Measurements from ENCODE around the gene MYMK.

The MYMK gene

GRCh38 chr9:133493845-133494540, 30.8 kb downstream of the MYMK start:
- no peaks in the 10 kb centered on the region for H3K27me3 ChIP-seq (ENCODE audit: control insufficient read depth, insufficient read depth, low read length)
- H3K36me3 ChIP-seq (ENCODE audit: control insufficient read depth, insufficient read depth, low read length): no peaks in the 10 kb centered on the region
- no peak overlapping the region for H3K4me3 ChIP-seq (ENCODE audit: low read depth, low read length)
- H3K4me1 ChIP-seq: no peaks in the 10 kb centered on the region
- no peaks in the 10 kb centered on the region for H3K9me3 ChIP-seq (ENCODE audit: control insufficient read depth, low read length)
- H3K27ac ChIP-seq: no peak overlapping the region
- H3K79me2 ChIP-seq: no peaks in the 10 kb centered on the region
- H2AFZ ChIP-seq: no peak overlapping the region
- no peak for TF ChIP-seq CTCF (IDR thresholded peaks at IDR 0.05)
- H3K4me2 ChIP-seq (ENCODE audit: low read length): no peak overlapping the region
- H3K9ac ChIP-seq: no peak overlapping the region

GRCh38 chr9:133493428-133493827, 31.3 kb downstream of the MYMK start:
- H3K79me2 ChIP-seq: no peaks in the 10 kb centered on the region
- H3K4me2 ChIP-seq (ENCODE audit: low read length): no peak overlapping the region
- no peak for TF ChIP-seq CTCF (IDR thresholded peaks at IDR 0.05)
- no peak overlapping the region for H3K9ac ChIP-seq
- H3K27ac ChIP-seq: no peak overlapping the region
- no peaks in the 10 kb centered on the region for H3K9me3 ChIP-seq (ENCODE audit: control insufficient read depth, low read length)
- no peak overlapping the region for H3K4me3 ChIP-seq (ENCODE audit: low read depth, low read length)
- H2AFZ ChIP-seq: no peak overlapping the region
- no peaks in the 10 kb centered on the region for H3K27me3 ChIP-seq (ENCODE audit: control insufficient read depth, insufficient read depth, low read length)
- no peaks in the 10 kb centered on the region for H3K36me3 ChIP-seq (ENCODE audit: control insufficient read depth, insufficient read depth, low read length)
- H3K4me1 ChIP-seq: no peaks in the 10 kb centered on the region

GRCh38 chr9:133492061-133493021, 32.4 kb downstream of the MYMK start:
- TF ChIP-seq CTCF (IDR thresholded peaks at IDR 0.05): no peak
- Histone ChIP-seq H3K4me2 (ENCODE audit: low read length) (no peak overlapping the region), H3K27ac (no peak overlapping the region), H3K79me2 (no peaks in the 10 kb centered on the region), H3K4me3 (ENCODE audit: low read depth, low read length) (no peak overlapping the region), H3K9ac (no peak overlapping the region), H2AFZ (no peak overlapping the region), H3K27me3 (ENCODE audit: control insufficient read depth, insufficient read depth, low read length) (no peaks in the 10 kb centered on the region), H3K9me3 (ENCODE audit: control insufficient read depth, low read length) (no peaks in the 10 kb centered on the region), H3K36me3 (ENCODE audit: control insufficient read depth, insufficient read depth, low read length) (no peaks in the 10 kb centered on the region), H3K4me1 (no peaks in the 10 kb centered on the region)

- no peak for TF ChIP-seq CTCF (IDR thresholded peaks at IDR 0.05)
- H3K36me3 ChIP-seq (ENCODE audit: control insufficient read depth, insufficient read depth, low read length): no peaks in the 10 kb centered on the region
- H3K79me2 ChIP-seq: no peaks in the 10 kb centered on the region
- H3K27me3 ChIP-seq (ENCODE audit: control insufficient read depth, insufficient read depth, low read length): no peaks in the 10 kb centered on the region
- no peak overlapping the region for H3K4me2 ChIP-seq (ENCODE audit: low read length)
- H3K27ac ChIP-seq: no peak overlapping the region
- H3K4me3 ChIP-seq (ENCODE audit: low read depth, low read length): no peak overlapping the region
- H3K4me1 ChIP-seq: no peaks in the 10 kb centered on the region
- H3K9me3 ChIP-seq (ENCODE audit: control insufficient read depth, low read length): no peaks in the 10 kb centered on the region
- H2AFZ ChIP-seq: no peak overlapping the region
- H3K9ac ChIP-seq: no peak overlapping the region
Measured at GRCh38 chr9:133491656-133491925, 33.2 kb downstream of the MYMK start.
